Stimulated activated CD4-positive, alpha-beta T cell treated with anti-CD3 and anti-CD28 coated beads, Interleukin-1b, Interleukin-23, amount 100 ng/mL, for 4 hours (primary cell): Measurements from ENCODE around the gene YPEL5.

ENCODE experiments used
- DNase-seq, 2 donors: peaks; one replicate each; pipeline ENCODE4 v3.0.0-alpha.2; 2020; ENCODE audit warnings: low read depth in 2 of 2

Gene YPEL5

DNA sequence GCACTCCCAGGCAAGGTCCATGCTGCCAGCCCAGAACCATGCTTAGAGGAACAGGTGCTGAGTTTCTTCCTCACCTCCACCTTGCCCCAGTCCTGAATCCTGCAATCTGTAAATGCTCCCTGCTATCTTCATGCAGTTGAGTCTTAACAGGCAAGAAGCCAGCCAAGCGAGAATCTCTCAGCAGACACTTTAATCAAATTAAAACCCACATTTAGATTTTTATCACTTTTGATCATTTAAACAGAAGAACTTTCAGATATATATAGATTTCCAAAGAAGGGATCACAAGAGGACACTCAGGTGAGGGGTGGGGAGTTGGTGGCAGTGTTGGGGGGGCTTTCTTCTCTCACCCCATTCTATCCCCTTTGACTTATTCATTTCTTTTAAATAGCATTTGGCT, 58.6 kb downstream of the YPEL5 start:
- DNase-seq, result no peak

DNA sequence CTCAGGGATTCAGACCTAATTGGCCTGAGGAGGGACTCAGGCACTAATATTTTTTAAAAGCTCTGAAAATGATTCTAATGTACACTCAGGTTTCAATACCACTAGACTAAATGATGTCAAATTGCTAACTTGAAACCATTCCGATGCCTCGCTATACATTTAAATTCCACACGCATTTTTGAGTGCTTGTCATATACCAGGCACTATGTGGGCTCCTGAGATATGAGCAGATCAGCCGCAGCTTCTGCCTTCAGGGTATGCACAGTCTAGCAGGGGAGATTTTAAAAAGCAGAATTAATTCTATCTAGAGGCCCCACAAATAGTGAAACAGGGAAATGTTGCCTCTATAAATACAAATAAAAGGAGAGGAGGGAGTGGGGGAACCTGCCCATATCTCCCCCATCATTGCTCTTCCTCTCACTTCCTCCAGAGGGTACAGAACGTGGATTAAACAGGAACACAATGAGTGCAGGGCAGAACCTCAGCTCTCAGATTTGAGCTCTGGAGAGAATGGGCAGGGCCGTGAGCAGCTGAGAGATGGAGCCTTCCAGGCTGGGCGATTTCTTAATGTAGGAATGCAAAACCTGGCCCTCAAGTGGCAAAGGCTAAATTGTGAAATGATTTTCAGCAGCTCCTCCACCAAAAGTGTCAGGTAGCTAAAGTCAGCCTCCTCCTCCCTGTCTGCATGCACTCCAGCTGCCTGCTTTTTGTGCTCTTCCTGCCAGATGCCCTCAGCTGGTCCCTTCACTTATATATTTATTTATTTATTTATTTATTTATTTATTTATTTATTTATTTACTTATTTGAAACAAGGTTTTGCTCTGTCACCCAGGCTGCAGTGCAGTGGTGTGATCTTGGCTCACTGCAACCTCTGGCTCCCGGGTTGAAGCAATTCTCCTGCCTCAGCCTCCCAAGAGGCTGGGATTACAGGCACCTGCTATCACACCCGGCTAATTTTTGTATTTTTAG, 59.9 kb downstream of the YPEL5 start:
- no peak for DNase-seq

- DNase-seq, result peak in 1 of 2 donors; percentile 34
These were observed 61.6 kb downstream of the YPEL5 start for GRCh38 chr2:30208453-30208852.

DNA sequence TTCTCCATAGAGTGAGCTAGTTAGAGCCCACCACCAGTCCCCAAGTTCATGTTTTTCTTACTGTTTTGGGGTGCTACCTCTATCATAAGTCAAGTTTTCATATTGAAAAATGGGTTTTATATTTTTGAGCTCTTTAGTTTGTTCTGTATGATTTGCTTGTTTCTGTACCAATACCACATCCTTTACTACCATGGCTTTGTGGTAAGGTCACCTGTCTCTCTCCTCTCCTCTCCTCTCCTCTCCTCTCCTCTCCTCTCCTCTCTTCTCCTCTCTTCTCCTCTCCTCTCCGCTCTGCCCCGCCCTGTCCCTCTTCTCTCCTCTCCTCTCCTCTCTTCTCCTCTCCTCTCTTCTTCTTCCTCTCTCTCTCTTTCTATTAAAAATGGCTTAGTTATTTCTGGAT, 62.4 kb downstream of the YPEL5 start:
- DNase-seq, result no peak
